ENCODE data around the gene DHFR2. TPM values are rescaled to one million over a fixed set of nuclear protein-coding genes. Genes with fewer than 3 reads are reported as not detected.

The DHFR2 gene
- total and polyA plus RNA-seq, 2 donors (not counting 3 experiments of a cell fraction or from before 2014, with no cell fraction given) = 0.65 to 2.2 TPM

DNA sequence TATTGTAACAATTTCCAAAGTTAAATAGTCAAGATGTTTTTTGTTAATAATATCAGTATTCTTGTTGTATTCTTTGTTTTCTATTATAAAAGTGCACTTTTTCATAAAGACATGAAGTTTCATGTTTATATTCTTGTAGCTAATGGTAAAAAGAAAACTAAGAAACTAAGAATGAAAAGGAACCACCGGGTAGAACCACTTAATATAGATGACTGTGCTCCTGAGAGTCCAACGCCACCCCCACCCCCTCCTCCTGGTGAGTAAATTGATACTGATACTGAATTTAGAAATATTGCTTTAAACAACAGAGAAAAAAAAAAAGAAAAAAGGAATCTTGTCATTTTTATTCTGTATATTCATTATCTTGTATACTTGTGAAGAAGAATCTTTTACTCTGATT lies 13.4 kb downstream of the DHFR2 start:
- Histone ChIP-seq H3K9me3 (replicated peaks; ENCODE audit: control insufficient read depth, insufficient read depth, low read length) (no peaks in the 10 kb centered on the region), H3K36me3 (ENCODE audit: control insufficient read depth in 2 of 2, extremely low read depth in 1 of 2, insufficient read depth in 2 of 2, low read length in 2 of 2) (no peaks in the 10 kb centered on the region), H3K9me1 (replicated peaks; ENCODE audit: control insufficient read depth, extremely low read depth, insufficient read depth, low read length) (no peaks in the 10 kb centered on the region), H4K20me1 (replicated peaks; ENCODE audit: control insufficient read depth, extremely low read depth, insufficient read depth, low read length) (no peaks in the 10 kb centered on the region), H3K4me3 (replicated peaks in 1 of 3; ENCODE audit: insufficient read depth in 1 of 3, low read depth in 1 of 3, low read length in 3 of 3) (no peak overlapping the region), H3K79me2 (ENCODE audit: control insufficient read depth, insufficient read depth, low read length) (no peaks in the 10 kb centered on the region), H3K27ac (ENCODE audit: insufficient read depth, low read depth, low read length) (no peak overlapping the region), H3K4me2 (ENCODE audit: insufficient read depth, low read length) (no peak overlapping the region), H3K9ac (replicated peaks; ENCODE audit: extremely low read depth, insufficient read depth, low read length) (no peak overlapping the region), H2AFZ (ENCODE audit: low read depth, low read length) (no peak overlapping the region), H3K27me3 (ENCODE audit: control insufficient read depth in 2 of 2, insufficient read depth in 2 of 2, low read length in 2 of 2) (no peaks in the 10 kb centered on the region), H3K4me1 (ENCODE audit: control insufficient read depth, extremely low read depth, insufficient read depth, low read length) (no peaks in the 10 kb centered on the region)
- ChIA-PET POLR2A (no interaction called here), CTCF (no interaction called here)
- FAIRE-seq = no peak
- TF ChIP-seq MAX (IDR thresholded peaks at IDR 0.05; ENCODE audit: insufficient read depth, insufficient read length) (no peak), GATA2 (IDR thresholded peaks at IDR 0.05; ENCODE audit: insufficient read depth, insufficient read length, low read depth, low read length) (no peak), POLR2A (IDR thresholded peaks at IDR 0.05; ENCODE audit: low read depth, low read length) (no peak), JUN (IDR thresholded peaks at IDR 0.05; ENCODE audit: borderline replicate concordance, insufficient read depth, insufficient read length, low read depth) (no peak), FOS (IDR thresholded peaks at IDR 0.05; ENCODE audit: borderline replicate concordance, insufficient read depth, low read length) (no peak), MYC (IDR thresholded peaks at IDR 0.05; ENCODE audit: low read depth, low read length) (no peak), EZH2 (IDR thresholded peaks at IDR 0.05; ENCODE audit: borderline replicate concordance, low read depth, low read length, severe bottlenecking) (no peak), POLR2AphosphoS5 (IDR thresholded peaks at IDR 0.05; ENCODE audit: insufficient read depth, low read depth, low read length) (no peak), CTCF (IDR thresholded peaks at IDR 0.05; ENCODE audit: extremely low read depth in 1 of 2, insufficient read depth in 1 of 2, low read depth in 1 of 2, low read length in 2 of 2) (no peak)
- no TSS peak for BruUV-seq (replicated peaks)
- dilution Hi-C loops (cut with MboI; ENCODE audit: extremely low pct_ligation_motif_present, low sequenced_read_pairs) (no loop called here), intact Hi-C loops (cut with micrococcal nuclease) (no loop called here)
- no peak for DNase-seq (ENCODE audit: low read depth, low spot score)
